Measurements from ENCODE around the gene SLC9A3. TPM values are rescaled to one million over a fixed set of nuclear protein-coding genes. Genes with fewer than 3 reads are reported as not detected.

The SLC9A3 gene
- total and polyA plus RNA-seq, 4 donors = 2.3 to 7.2 (median 4.3) TPM

GRCh38 chr5:428754-429452 lies 95.3 kb downstream of the SLC9A3 start:
- no peak overlapping the region for H3K27ac ChIP-seq (ENCODE audit: low read depth, low read length)
- no peak overlapping the region for H3K4me3 ChIP-seq (ENCODE audit: low read depth, low read length)
- H3K4me1 ChIP-seq (ENCODE audit: control insufficient read depth, insufficient read depth, low read length) = peaks cover 18% of the 10 kb centered on the region
- peaks cover 29% of the 10 kb centered on the region for H3K36me3 ChIP-seq (ENCODE audit: control insufficient read depth, insufficient read depth, low read length)
- H3K27me3 ChIP-seq (ENCODE audit: control insufficient read depth, insufficient read depth, low read length) = no peaks in the 10 kb centered on the region
- H3K9me3 ChIP-seq (ENCODE audit: control insufficient read depth, insufficient read depth, low read length) = no peaks in the 10 kb centered on the region
- no peak for DNase-seq (ENCODE audit: low read depth in 4 of 6, low spot score in 6 of 6)
- WGBS (ENCODE audit: insufficient coverage) = 80% methylated on average over 19 of the region's 22 CpGs

DNA sequence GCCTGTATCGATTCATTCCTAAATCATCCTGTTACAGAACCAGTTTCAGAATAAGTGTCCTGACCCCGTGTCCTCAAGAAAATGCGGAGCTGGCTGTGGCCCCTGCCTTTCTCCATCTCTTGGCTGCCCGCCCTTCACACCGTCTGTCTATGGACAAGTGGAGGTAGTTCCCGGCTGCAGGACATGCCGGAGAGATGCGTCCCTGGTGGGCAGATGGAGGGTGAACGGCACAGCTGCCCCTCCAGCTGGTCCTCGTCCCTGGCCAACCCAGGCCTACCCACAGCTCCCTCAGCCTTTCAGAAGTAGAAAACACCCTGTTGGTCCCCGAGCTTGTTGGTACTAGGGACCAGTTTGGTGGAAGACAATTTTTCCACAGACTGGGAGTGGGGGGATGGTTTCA lies 96.0 kb downstream of the SLC9A3 start:
- Histone ChIP-seq H3K36me3 (ENCODE audit: control insufficient read depth, insufficient read depth, low read length) (peaks cover 25% of the 10 kb centered on the region), H3K4me3 (ENCODE audit: low read depth, low read length) (no peak overlapping the region), H3K4me1 (ENCODE audit: control insufficient read depth, insufficient read depth, low read length) (peaks cover 18% of the 10 kb centered on the region), H3K27me3 (ENCODE audit: control insufficient read depth, insufficient read depth, low read length) (no peaks in the 10 kb centered on the region), H3K9me3 (ENCODE audit: control insufficient read depth, insufficient read depth, low read length) (no peaks in the 10 kb centered on the region), H3K27ac (ENCODE audit: low read depth, low read length) (no peak overlapping the region)
- 75% methylated on average over 6 of the region's 11 CpGs for WGBS (ENCODE audit: insufficient coverage)
- no peak for DNase-seq (ENCODE audit: low read depth in 4 of 6, low spot score in 6 of 6)

DNA sequence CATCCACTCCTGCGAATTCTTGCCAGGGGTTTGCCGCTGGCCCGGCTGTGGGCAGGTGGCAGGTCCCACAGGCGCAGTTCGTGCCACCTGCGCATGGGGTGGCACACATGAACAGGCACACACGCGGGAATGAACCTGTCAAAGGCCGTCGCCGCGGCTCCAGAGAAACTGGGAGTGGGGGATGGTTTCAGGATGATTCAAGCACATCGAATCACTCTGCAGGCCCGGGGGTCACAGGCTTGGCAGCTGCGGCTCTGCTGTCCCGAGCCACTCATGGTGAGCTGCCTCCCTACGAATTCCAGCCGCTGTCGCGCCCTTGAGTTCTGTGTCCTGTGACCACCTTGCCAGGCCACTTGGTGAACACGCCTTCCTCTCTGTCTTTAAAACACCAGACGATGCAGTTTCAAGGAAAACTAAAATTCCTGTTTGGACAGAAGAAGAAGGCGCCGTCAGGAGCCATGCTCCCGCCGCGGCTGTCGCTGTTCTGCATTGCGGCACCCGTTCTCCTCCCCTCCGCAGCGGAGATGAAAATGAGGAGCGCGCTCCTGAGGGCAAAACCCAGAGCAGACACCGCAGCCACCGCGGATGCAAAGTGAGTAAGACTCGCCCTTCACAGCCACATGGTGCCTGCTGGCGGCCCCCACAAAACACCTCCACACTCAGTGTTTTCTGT lies 96.7 kb downstream of the SLC9A3 start:
- 95% methylated on average over 39 of the region's 39 CpGs for WGBS (ENCODE audit: insufficient coverage)

DNA sequence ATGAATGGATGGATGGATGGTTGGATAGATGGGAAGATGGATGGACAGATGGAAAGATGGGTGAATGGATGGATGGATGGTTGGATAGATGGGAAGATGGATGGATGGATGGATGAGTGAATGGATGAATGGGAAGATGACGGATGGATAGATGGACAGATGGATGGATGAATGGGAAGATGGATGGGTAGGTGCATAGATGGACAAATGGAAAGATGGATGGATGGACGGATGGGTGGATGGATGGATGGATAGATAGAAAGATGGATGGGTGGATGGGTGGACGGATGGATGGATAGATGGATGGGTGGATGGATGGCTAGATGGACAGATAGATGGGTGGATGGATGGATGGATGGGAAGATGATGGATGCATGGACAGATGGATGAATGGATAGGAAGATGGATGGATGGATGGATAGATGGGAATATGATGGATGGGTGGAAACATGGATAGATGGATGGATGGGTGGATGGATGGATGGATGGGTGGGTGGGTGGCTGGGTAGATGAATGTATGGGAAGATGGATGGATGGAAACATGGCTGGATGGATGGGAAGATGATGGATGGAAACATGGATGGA lies 97.8 kb downstream of the SLC9A3 start:
- DNase-seq (ENCODE audit: low read depth in 4 of 6, low spot score in 6 of 6) = no peak
- no peaks in the 10 kb centered on the region for H3K27me3 ChIP-seq (ENCODE audit: control insufficient read depth, insufficient read depth, low read length)
- WGBS (ENCODE audit: insufficient coverage) = 91% methylated on average over 3 of the region's 3 CpGs
- peaks cover 18% of the 10 kb centered on the region for H3K4me1 ChIP-seq (ENCODE audit: control insufficient read depth, insufficient read depth, low read length)
- H3K27ac ChIP-seq (ENCODE audit: low read depth, low read length) = no peak overlapping the region
- H3K4me3 ChIP-seq (ENCODE audit: low read depth, low read length) = no peak overlapping the region
- peaks cover 19% of the 10 kb centered on the region for H3K36me3 ChIP-seq (ENCODE audit: control insufficient read depth, insufficient read depth, low read length)
- no peaks in the 10 kb centered on the region for H3K9me3 ChIP-seq (ENCODE audit: control insufficient read depth, insufficient read depth, low read length)

More for the DNA sequence above, 96.7 kb downstream of the SLC9A3 start:
- Histone ChIP-seq H3K4me1 (ENCODE audit: control insufficient read depth, insufficient read depth, low read length) (peaks cover 18% of the 10 kb centered on the region), H3K9me3 (ENCODE audit: control insufficient read depth, insufficient read depth, low read length) (no peaks in the 10 kb centered on the region), H3K27ac (ENCODE audit: low read depth, low read length) (no peak overlapping the region), H3K36me3 (ENCODE audit: control insufficient read depth, insufficient read depth, low read length) (peaks cover 19% of the 10 kb centered on the region), H3K4me3 (ENCODE audit: low read depth, low read length) (no peak overlapping the region), H3K27me3 (ENCODE audit: control insufficient read depth, insufficient read depth, low read length) (no peaks in the 10 kb centered on the region)
- no peak for DNase-seq (ENCODE audit: low read depth in 4 of 6, low spot score in 6 of 6)

GRCh38 chr5:425714-426113 lies 98.5 kb downstream of the SLC9A3 start:
- Histone ChIP-seq H3K36me3 (ENCODE audit: control insufficient read depth, insufficient read depth, low read length) (peaks cover 19% of the 10 kb centered on the region), H3K9me3 (ENCODE audit: control insufficient read depth, insufficient read depth, low read length) (no peaks in the 10 kb centered on the region), H3K27me3 (ENCODE audit: control insufficient read depth, insufficient read depth, low read length) (no peaks in the 10 kb centered on the region), H3K4me1 (ENCODE audit: control insufficient read depth, insufficient read depth, low read length) (peaks cover 16% of the 10 kb centered on the region), H3K27ac (ENCODE audit: low read depth, low read length) (no peak overlapping the region), H3K4me3 (ENCODE audit: low read depth, low read length) (no peak overlapping the region)
- 83% methylated on average over 1 of the region's 5 CpGs for WGBS (ENCODE audit: insufficient coverage)
- peak in 2 of 6 donors; percentile 44 to 71 for DNase-seq (ENCODE audit: low read depth in 4 of 6, low spot score in 6 of 6)

GRCh38 chr5:424301-425110 lies 99.7 kb downstream of the SLC9A3 start:
- Histone ChIP-seq H3K9me3 (ENCODE audit: control insufficient read depth, insufficient read depth, low read length) (no peaks in the 10 kb centered on the region), H3K4me3 (ENCODE audit: low read depth, low read length) (no peak overlapping the region), H3K4me1 (ENCODE audit: control insufficient read depth, insufficient read depth, low read length) (peaks cover 5% of the 10 kb centered on the region), H3K27me3 (ENCODE audit: control insufficient read depth, insufficient read depth, low read length) (no peaks in the 10 kb centered on the region), H3K36me3 (ENCODE audit: control insufficient read depth, insufficient read depth, low read length) (peaks cover 15% of the 10 kb centered on the region), H3K27ac (ENCODE audit: low read depth, low read length) (no peak overlapping the region)
- DNase-seq (ENCODE audit: low read depth in 4 of 6, low spot score in 6 of 6) = no peak
- 95% methylated on average over 6 of the region's 11 CpGs for WGBS (ENCODE audit: insufficient coverage)

GRCh38 chr5:423626-424261 lies 100.5 kb downstream of the SLC9A3 start:
- no peak overlapping the region for H3K4me3 ChIP-seq (ENCODE audit: low read depth, low read length)

GRCh38 chr5:423233-423565 lies 101.0 kb downstream of the SLC9A3 start:
- H3K36me3 ChIP-seq (ENCODE audit: control insufficient read depth, insufficient read depth, low read length) = peaks cover 13% of the 10 kb centered on the region
- no peak overlapping the region for H3K27ac ChIP-seq (ENCODE audit: low read depth, low read length)
- no peak overlapping the region for H3K4me3 ChIP-seq (ENCODE audit: low read depth, low read length)
- DNase-seq (ENCODE audit: low read depth in 4 of 6, low spot score in 6 of 6) = no peak
- H3K9me3 ChIP-seq (ENCODE audit: control insufficient read depth, insufficient read depth, low read length) = no peaks in the 10 kb centered on the region
- peaks cover 7% of the 10 kb centered on the region for H3K4me1 ChIP-seq (ENCODE audit: control insufficient read depth, insufficient read depth, low read length)
- 90% methylated on average over 9 of the region's 9 CpGs for WGBS (ENCODE audit: insufficient coverage)
- no peaks in the 10 kb centered on the region for H3K27me3 ChIP-seq (ENCODE audit: control insufficient read depth, insufficient read depth, low read length)

More at GRCh38 chr5:423626-424261, 100.5 kb downstream of the SLC9A3 start:
- H3K27me3 ChIP-seq (ENCODE audit: control insufficient read depth, insufficient read depth, low read length) = no peaks in the 10 kb centered on the region
- DNase-seq (ENCODE audit: low read depth in 4 of 6, low spot score in 6 of 6) = no peak
- H3K27ac ChIP-seq (ENCODE audit: low read depth, low read length) = no peak overlapping the region
- no peaks in the 10 kb centered on the region for H3K9me3 ChIP-seq (ENCODE audit: control insufficient read depth, insufficient read depth, low read length)
- H3K36me3 ChIP-seq (ENCODE audit: control insufficient read depth, insufficient read depth, low read length) = peaks cover 15% of the 10 kb centered on the region
- peaks cover 2% of the 10 kb centered on the region for H3K4me1 ChIP-seq (ENCODE audit: control insufficient read depth, insufficient read depth, low read length)
- WGBS (ENCODE audit: insufficient coverage) = 89% methylated on average over 20 of the region's 24 CpGs

Data from spinal cord (tissue), 10 donors.